K562 (cell line): Measurements from ENCODE around the gene DYNLT2. TPM values are rescaled to one million over a fixed set of nuclear protein-coding genes. Genes with fewer than 3 reads are reported as not detected.
A peak's percentile ranks its signal among the peaks of the same experiment; 100 is the strongest.

ENCODE experiments used
- ATAC-seq: fragments of 200-7000 bp; cut with Tn5 transposase; 3 replicates; pipeline ENCODE4 v1.9.1; 2020; ENCODE audit warnings: moderate library complexity
- BruUV-seq: library from RNA; stranded (reverse); fragments of 400-500 nt; replicated peaks from 2 replicates; lab custom pipeline; 2021; lab: Mats Ljungman, UMichigan
- CTCF ChIA-PET: fragments of 300-600 bp; formaldehyde crosslinking; extraction: SDS; loops from one replicate; lab custom pipeline; 2021; ENCODE audit warnings: low intra/inter-chr PET ratio; lab: Yijun Ruan, JAX
- POLR2A ChIA-PET: fragments of 300-600, 350-650 bp; sonication (Branson Sonifier 250); formaldehyde crosslinking; extraction: SDS; loops from one replicate; lab custom pipeline; 2021; ENCODE audit warnings: antibody characterized with exemption, inconsistent platforms; lab: Yijun Ruan, JAX
- DNase-seq, 4 experiments: peaks; one replicate each; pipeline versions ENCODE4 v3.0.0 to v3.0.0-alpha.2; 2011 to 2018; ENCODE audit warnings: low spot score in 3 of 4, mixed read lengths in 3 of 4; ENCODE audit errors: extremely low read depth in 1 of 4
- FAIRE-seq: peaks from 2 replicates; lab custom pipeline; 2011; peaks lifted over from hg19 to GRCh38; lab: Jason Lieb, UNC
- H2AFZ ChIP-seq: 2 replicates; pipeline ENCODE4 v1.6.0; 2011; ENCODE audit warnings: low read depth, low read length, control low read depth, inconsistent platforms
- H3K27ac ChIP-seq: fragments of 200-600 bp; 3 replicates; pipeline ENCODE4 v1.8.0; 2011; ENCODE audit warnings: low read depth, mild to moderate bottlenecking, control low read depth, inconsistent platforms, low read length, moderate library complexity, mixed read lengths; ENCODE audit errors: extremely low read depth
- H3K27me3 ChIP-seq, 2 experiments: fragments of 300-600 bp in 1 of 2; 2 replicates in 1 of 2; 3 replicates in 1 of 2; pipeline versions ENCODE4 v1.6.0 to v1.8.0; 2011; ENCODE audit warnings: inconsistent platforms in 2 of 2, low read length in 2 of 2, mild to moderate bottlenecking in 1 of 2, mixed read lengths in 1 of 2, moderate library complexity in 1 of 2; ENCODE audit not compliant: control insufficient read depth in 2 of 2, insufficient read depth in 2 of 2
- H3K36me3 ChIP-seq: fragments of 300-600 bp; 3 replicates; pipeline ENCODE4 v1.8.0; 2011; ENCODE audit warnings: mild to moderate bottlenecking, low read length, inconsistent platforms; ENCODE audit not compliant: control insufficient read depth, insufficient read depth
- H3K4me1 ChIP-seq, 2 experiments: fragments of 200-600 bp in 1 of 2; replicated peaks in 1 of 2; 2 replicates in 1 of 2; 3 replicates in 1 of 2; pipeline versions ENCODE4 v1.5.1 to v1.8.0; 2011; ENCODE audit warnings: inconsistent platforms in 2 of 2, low read length in 2 of 2, mild to moderate bottlenecking in 1 of 2, mixed read lengths in 1 of 2, moderate library complexity in 1 of 2; ENCODE audit not compliant: control insufficient read depth in 2 of 2, insufficient read depth in 2 of 2
- H3K4me2 ChIP-seq: 2 replicates; pipeline ENCODE4 v1.6.1; 2011; ENCODE audit warnings: low read length, control low read depth, inconsistent platforms, mixed read lengths; ENCODE audit not compliant: insufficient read depth
- H3K4me3 ChIP-seq: fragments of 200-600 bp; sonication (generic), shearing (Covaris generic); 2 replicates; pipeline ENCODE4 v1.5.1; 2016; ENCODE audit warnings: control low read depth, inconsistent platforms
- H3K79me2 ChIP-seq: fragments of 200-600 bp; 3 replicates; pipeline ENCODE4 v1.8.0; 2011; ENCODE audit warnings: low read length, inconsistent platforms; ENCODE audit not compliant: control insufficient read depth, insufficient read depth
- H3K9ac ChIP-seq, 2 experiments: 2 replicates each; pipeline versions ENCODE4 v1.6.0 to v1.6.1; 2011; ENCODE audit warnings: low read depth in 2 of 2, low read length in 2 of 2, control low read depth in 1 of 2, inconsistent platforms in 1 of 2, mild to moderate bottlenecking in 1 of 2, mixed read lengths in 1 of 2; ENCODE audit not compliant: insufficient read depth in 1 of 2
- H3K9me1 ChIP-seq: one replicate; pipeline ENCODE4 v1.6.0; 2011; ENCODE audit warnings: inconsistent platforms, mild to moderate bottlenecking, low read length, moderate library complexity; ENCODE audit not compliant: control insufficient read depth, insufficient read depth
- H3K9me3 ChIP-seq: replicated peaks from 2 replicates; pipeline ENCODE4 v1.5.1; 2011; ENCODE audit warnings: low read depth, low read length, inconsistent platforms; ENCODE audit not compliant: control insufficient read depth, insufficient read depth
- H4K20me1 ChIP-seq: replicated peaks from 2 replicates; pipeline ENCODE4 v1.6.1; 2011; ENCODE audit warnings: low read length, inconsistent platforms, mixed read lengths; ENCODE audit not compliant: control insufficient read depth, insufficient read depth
- CEBPB ChIP-seq: fragments of 450-650 bp; IDR thresholded peaks from 2 replicates; pipeline ENCODE4 v1.6.1; 2016; ENCODE audit warnings: missing genetic modification characterization, missing compliant biosample characterization
- CREB3L1 ChIP-seq: fragments of 450-650 bp; IDR thresholded peaks from 2 replicates; pipeline ENCODE4 v1.6.1; 2014; ENCODE audit warnings: low read depth, mild to moderate bottlenecking, moderate library complexity, borderline replicate concordance
- DPF2 ChIP-seq: fragments of 450-650 bp; IDR thresholded peaks from 2 replicates; pipeline ENCODE4 v1.6.1; 2016
- MCM3 ChIP-seq: fragments of 450-650 bp; IDR thresholded peaks from 2 replicates; pipeline ENCODE4 v1.6.1; 2016
- MTA3 ChIP-seq: fragments of 450-650 bp; formaldehyde crosslinking; IDR thresholded peaks from 2 replicates; pipeline ENCODE4 v1.6.1; 2017; ENCODE audit warnings: mild to moderate bottlenecking, borderline replicate concordance
- POLR3G ChIP-seq: IDR thresholded peaks from 2 replicates; pipeline ENCODE4 v1.6.1; 2011; ENCODE audit not compliant: insufficient read length, insufficient replicate concordance; ENCODE audit errors: extremely low read depth
- PTTG1 ChIP-seq: fragments of 450-650 bp; IDR thresholded peaks from 2 replicates; pipeline ENCODE4 v1.6.1; 2016; ENCODE audit warnings: low read depth, mild to moderate bottlenecking, missing genetic modification characterization, missing compliant biosample characterization
- RB1 ChIP-seq: fragments of 450-650 bp; IDR thresholded peaks from 2 replicates; pipeline ENCODE4 v1.6.1; 2017; ENCODE audit warnings: low read depth, mild to moderate bottlenecking
- SMAD4 ChIP-seq: fragments of 250-450 bp; sonication (Bioruptor Pico); conservative IDR thresholded peaks from 2 replicates; pipeline ENCODE4 v1.8.0; 2021; ENCODE audit warnings: inconsistent platforms, mild to moderate bottlenecking, moderate library complexity
- SNRNP70 ChIP-seq: fragments of 200-400 bp; formaldehyde crosslinking; optimal IDR thresholded peaks from 2 replicates; pipeline ENCODE3; 2017; ENCODE audit warnings: low read depth, low read length
- TSC22D4 ChIP-seq: fragments of 450-650 bp; IDR thresholded peaks from 2 replicates; pipeline ENCODE4 v1.6.1; 2016; ENCODE audit warnings: missing genetic modification characterization, missing biosample characterization, control low read depth
- ZNF778 ChIP-seq: fragments of 450-650 bp; formaldehyde crosslinking; IDR thresholded peaks from 2 replicates; pipeline ENCODE4 v1.4.0; 2020; ENCODE audit warnings: mild to moderate bottlenecking, moderate library complexity
- WGBS: fragments of 100-300 bp; shearing (Covaris generic); methylation state at CpG from one replicate; pipeline ENCODE4 v1.1.6; 2016; ENCODE audit warnings: low coverage, mixed read lengths; ENCODE audit not compliant: insufficient coverage; ENCODE audit errors: missing lambda C conversion rate; 5-methylcytosine and 5-hydroxymethylcytosine counted together
- in situ Hi-C: fragments of 300-500 bp; cut with MboI; formaldehyde crosslinking; loops from 4 replicates; pipeline ENCODE4 v1.15.0; 2018; ENCODE audit warnings: inconsistent platforms, mixed read lengths
- intact Hi-C: fragments of 100-400 bp; cut with micrococcal nuclease; formaldehyde crosslinking; loops from 2 replicates; pipeline ENCODE4 v1.14.2; 2022
- polyA plus RNA-seq, 8 experiments: library from polyadenylated mRNA; depleted of rRNA in 4 of 8; stranded (reverse) in 5 of 8; unstranded in 3 of 8; fragments of >200 nt; fragmentation: Nextera tagmentation in 2 of 8; fragmentation: Illumina TruSeq in 1 of 8; extraction: Ambion mirVana in 2 of 8; extraction: Trizol in 1 of 8; gene quantifications; 2 replicates each; pipeline versions ENCODE4 v1.2.1 to v1.2.3, GENCODE V29; 2011 to 2014; ENCODE audit warnings: inconsistent platforms in 1 of 8, missing spikeins in 1 of 8
- total RNA-seq, 7 experiments: library from RNA; depleted of rRNA in 6 of 7; stranded (reverse); fragments of >200 nt in 6 of 7; fragmentation: Illumina TruSeq in 2 of 7; extraction: Trizol in 2 of 7; gene quantifications; 2 replicates each; pipeline versions ENCODE4 v1.2.1 to v1.2.3, GENCODE V29; 2011 to 2021; ENCODE audit warnings: low replicate concordance in 1 of 7
- TF ChIP-seq, protein P1 (sequence below): fragments of 250-450 bp; sonication (Bioruptor Pico); IDR thresholded peaks from 2 replicates; pipeline ENCODE4 v1.8.0; 2022; ENCODE audit warnings: moderate library complexity, mild to moderate bottlenecking, inconsistent platforms

Gene DYNLT2
- total and polyA plus RNA-seq, 9 of the 15 experiments (the other 6 are each of a cell fraction or from before 2014, with no cell fraction given), result 2.0 to 12.8 (median 6.3) TPM

DNA sequence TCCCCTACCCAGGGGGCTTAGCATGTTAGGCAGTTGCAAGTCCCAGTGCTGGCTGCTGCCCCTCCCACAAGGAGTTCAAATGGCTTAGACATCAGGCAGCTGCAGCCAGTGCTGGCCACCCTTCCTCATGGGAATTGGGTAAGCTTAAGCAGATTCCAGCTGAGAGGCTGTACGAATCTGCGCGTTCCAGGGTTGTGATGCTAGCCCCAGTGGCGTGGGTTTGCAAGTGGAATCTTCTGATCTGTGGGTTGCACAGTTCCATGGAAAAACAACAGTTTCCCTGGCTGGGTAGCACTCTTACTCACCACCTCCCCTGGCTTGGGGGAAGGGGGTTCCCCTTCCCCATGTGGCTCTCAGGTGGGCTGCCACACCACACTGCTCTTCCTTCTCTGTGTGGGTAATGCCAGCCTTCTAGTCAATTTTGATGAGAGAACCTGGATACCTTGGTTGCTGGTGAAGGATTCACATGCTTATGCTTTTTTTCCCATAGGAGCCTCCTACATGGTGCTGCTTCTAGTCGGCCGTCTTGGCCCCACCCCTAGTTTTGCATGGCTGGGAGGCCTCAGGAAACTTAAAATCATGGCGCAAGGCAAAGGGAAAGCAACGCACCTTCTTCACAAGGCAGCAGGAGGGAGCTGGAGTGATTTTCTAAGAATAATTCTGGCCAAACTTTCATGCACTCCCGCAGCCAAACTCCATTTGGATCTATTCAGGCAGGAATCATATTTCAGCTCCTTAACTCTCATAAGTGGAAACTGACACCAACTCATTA, 13.0 kb downstream of the DYNLT2 start:
- TF ChIP-seq RB1, result no peak
- TF ChIP-seq CREB3L1, result no peak
- Histone ChIP-seq H3K9ac (no peak overlapping the region), H3K4me3 (no peak overlapping the region), H3K36me3 (no peaks in the 10 kb centered on the region), H3K27me3 (no peaks in the 10 kb centered on the region), H3K79me2 (no peaks in the 10 kb centered on the region), H3K4me2 (no peak overlapping the region), H4K20me1 (no peaks in the 10 kb centered on the region), H3K27ac (no peak overlapping the region), H3K9me1 (no peaks in the 10 kb centered on the region), H3K4me1 (no peaks in the 10 kb centered on the region), H2AFZ (peak overlapping the region; percentile 41; the same call in 1 of the 2 replicates), H3K9me3 (no peaks in the 10 kb centered on the region)
- CTCF ChIA-PET, result no interaction called here
- intact Hi-C loops (no loop called here), in situ Hi-C loops (no loop called here)
- no TSS peak for BruUV-seq
- POLR2A ChIA-PET, result interaction anchor here (0.6 to 2.4 kb wide), 4 partner anchors 12 to 16 kb away, joined by 3 to 6 read pairs (median 4); partner anchors contain the start of genes DYNLT2 and ERMARD
- 26% methylated on average over 9 of the region's 9 CpGs for WGBS
- DNase-seq (no peak), FAIRE-seq (no peak), ATAC-seq (peak; percentile 71)

DNA sequence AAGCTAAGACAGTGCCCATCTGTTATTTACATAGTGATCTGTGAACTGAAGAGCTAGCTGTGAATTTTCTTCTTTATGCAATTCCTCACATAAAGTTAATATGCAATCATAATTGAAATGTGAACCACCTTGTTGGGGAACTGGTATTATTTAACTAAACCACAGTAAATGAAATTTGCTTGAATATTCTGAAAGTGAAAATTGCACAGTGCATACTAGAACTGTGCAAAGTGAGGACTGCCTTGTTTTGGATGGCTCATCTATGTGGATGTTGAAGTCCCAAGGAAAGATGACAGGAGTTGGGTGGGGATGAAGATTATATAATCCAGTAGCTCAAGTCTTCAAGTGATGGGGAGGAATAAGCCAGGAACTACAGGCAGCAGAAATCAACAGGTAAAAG, 21.4 kb downstream of the DYNLT2 start:
- CTCF ChIA-PET, result no interaction called here
- ATAC-seq (no peak), FAIRE-seq (no peak), DNase-seq (no peak)
- Histone ChIP-seq H3K4me1 (peaks cover 9 to 15% of the 10 kb centered on the region in 2 experiments; a peak in 4 of 5 replicates), H2AFZ (no peak overlapping the region), H3K9me1 (no peaks in the 10 kb centered on the region), H3K36me3 (no peaks in the 10 kb centered on the region), H3K79me2 (no peaks in the 10 kb centered on the region), H3K9ac (no peak overlapping the region), H3K27me3 (no peaks in the 10 kb centered on the region), H4K20me1 (no peaks in the 10 kb centered on the region), H3K4me3 (no peak overlapping the region), H3K4me2 (no peak overlapping the region), H3K27ac (no peak overlapping the region), H3K9me3 (no peaks in the 10 kb centered on the region)
- no TSS peak for BruUV-seq
- TF ChIP-seq SMAD4 (CRISPR knock-in tag), result no peak
- TF ChIP-seq DPF2, result no peak
- TF ChIP-seq PTTG1 (tag), result no peak
- TF ChIP-seq MTA3, result no peak
- TF ChIP-seq SNRNP70, result no peak
- TF ChIP-seq MCM3, result no peak
- no peak for TF ChIP-seq TSC22D4 (tag)
- TF ChIP-seq, protein P1, sequence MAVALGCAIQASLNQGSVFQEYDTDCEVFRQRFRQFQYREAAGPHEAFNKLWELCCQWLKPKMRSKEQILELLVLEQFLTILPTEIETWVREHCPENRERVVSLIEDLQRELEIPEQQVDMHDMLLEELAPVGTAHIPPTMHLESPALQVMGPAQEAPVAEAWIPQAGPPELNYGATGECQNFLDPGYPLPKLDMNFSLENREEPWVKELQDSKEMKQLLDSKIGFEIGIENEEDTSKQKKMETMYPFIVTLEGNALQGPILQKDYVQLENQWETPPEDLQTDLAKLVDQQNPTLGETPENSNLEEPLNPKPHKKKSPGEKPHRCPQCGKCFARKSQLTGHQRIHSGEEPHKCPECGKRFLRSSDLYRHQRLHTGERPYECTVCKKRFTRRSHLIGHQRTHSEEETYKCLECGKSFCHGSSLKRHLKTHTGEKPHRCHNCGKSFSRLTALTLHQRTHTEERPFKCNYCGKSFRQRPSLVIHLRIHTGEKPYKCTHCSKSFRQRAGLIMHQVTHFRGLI, result no peak
- TF ChIP-seq POLR3G, result no peak
- no peak for TF ChIP-seq ZNF778 (CRISPR knock-in tag)
- TF ChIP-seq CEBPB (tag), result no peak
- in situ Hi-C loops (no loop called here), intact Hi-C loops (no loop called here)
- POLR2A ChIA-PET, result interaction anchor here (1.5 kb wide), 1 partner anchor 10 kb away, joined by 4 read pairs; no protein-coding TSS in a partner anchor
